Loucy (cell line): ENCODE results near the gene ASMT.

ENCODE experiments used
- CTCF ChIP-seq: fragments of 200-600 bp; sonication (generic); conservative IDR thresholded peaks from 2 replicates; pipeline ENCODE4 v1.5.1; 2014; ENCODE audit warnings: mild to moderate bottlenecking, antibody characterized with exemption, low read length
- EZH2phosphoT487 ChIP-seq: fragments of 200-600 bp; IDR thresholded peaks from 2 replicates; pipeline ENCODE4 v1.6.1; 2018; ENCODE audit warnings: antibody characterized with exemption, mild to moderate bottlenecking, moderate library complexity, borderline replicate concordance

DNA sequence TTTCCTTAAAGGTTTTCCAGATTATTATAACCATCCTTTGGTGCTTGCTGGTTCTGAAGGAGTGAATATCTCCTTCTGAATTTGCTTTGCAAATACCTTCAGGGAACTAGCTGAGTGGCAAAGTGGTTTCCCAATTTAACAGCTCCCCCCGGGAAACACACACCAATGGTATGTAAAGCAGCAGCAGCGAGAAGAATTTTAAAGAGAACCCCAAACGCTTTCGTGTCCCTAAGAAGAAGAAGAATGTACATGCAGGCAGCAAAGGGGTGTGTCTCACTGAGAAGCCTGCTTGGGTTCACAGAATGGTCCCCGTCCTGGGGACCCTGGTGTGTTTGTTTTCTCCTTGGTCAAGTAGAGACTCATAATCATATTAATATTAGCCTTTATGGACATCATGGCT lies 27.7 kb upstream of the ASMT start:
- no peak for TF ChIP-seq EZH2phosphoT487
- TF ChIP-seq CTCF, result no peak
